ENCODE measurements around the gene SIPA1L3. TPM values are rescaled to one million over a fixed set of nuclear protein-coding genes. Genes with fewer than 3 reads are reported as not detected.
A peak's percentile ranks its signal among the peaks of the same experiment; 100 is the strongest.
"Not testable (repeated sequence)": the region's sequence is repeated elsewhere in the genome, so short reads cannot be mapped to it uniquely, and the experiment has no call there.

SIPA1L3 gene
- total RNA-seq, 2 experiments from 2014 or later: 15.5 to 17.7 TPM

GRCh38 chr19:38223119-38223523 is 316.1 kb downstream of the SIPA1L3 start:
- Mint-ChIP-seq H3K27me3 (peaks cover 90% of the 10 kb centered on the region), H3K27ac (no peak overlapping the region), H3K36me3 (ENCODE audit: low read depth) (no peaks in the 10 kb centered on the region), H3K9me3 (no peaks in the 10 kb centered on the region), H3K4me3 (peak overlapping the region; percentile 6), H3K4me1 (ENCODE audit: low read depth) (peaks cover 22% of the 10 kb centered on the region)
- no peak overlapping the region for H3K4me3 ChIP-seq (ENCODE audit: low read length)
- no peaks in the 10 kb centered on the region for H3K36me3 ChIP-seq (ENCODE audit: insufficient read depth, low read length)
- ATAC-seq (ENCODE audit: poor library complexity): no peak
- H3K4me1 ChIP-seq (ENCODE audit: insufficient read depth, low read length): peaks cover 18% of the 10 kb centered on the region
- ChIA-PET CTCF (no interaction called here), POLR2A (no interaction called here)
- no peak for TF ChIP-seq CTCF (IDR thresholded peaks at IDR 0.05)
- no peak overlapping the region for H3K27ac ChIP-seq (ENCODE audit: low read depth in 1 of 2, low read length in 2 of 2)
- no peak for DNase-seq
- H3K9me3 ChIP-seq (ENCODE audit: control insufficient read depth in 1 of 2, insufficient read depth in 1 of 2, low read length in 2 of 2): peaks cover 0 to 11% of the 10 kb centered on the region in 2 experiments
- peaks cover 66 to 76% of the 10 kb centered on the region in 2 experiments for H3K27me3 ChIP-seq (ENCODE audit: control insufficient read depth in 1 of 2, insufficient read depth in 2 of 2, low read length in 2 of 2)
- intact Hi-C loops (cut with DNase I, micrococcal nuclease): no loop called here

- no peaks in the 10 kb centered on the region for H3K9me3 Mint-ChIP-seq
- Histone ChIP-seq H3K27ac (ENCODE audit: low read depth in 1 of 2, low read length in 2 of 2) (no peak overlapping the region), H3K4me3 (ENCODE audit: low read length) (no peak overlapping the region)
These were observed 316.6 kb downstream of the SIPA1L3 start for GRCh38 chr19:38223617-38224013.

GRCh38 chr19:38224014-38224862 is 317.2 kb downstream of the SIPA1L3 start, which contains the start of gene DPF1:
DPF1 (minus strand) TSS chr19:38224222; CDS start chr19:38224142, 80 bp downstream.
- Histone ChIP-seq H3K4me3 (ENCODE audit: low read length) (no peak within 1 kb of the TSS), H3K27me3 (ENCODE audit: control insufficient read depth in 1 of 2, insufficient read depth in 2 of 2, low read length in 2 of 2) (peaks cover 66 to 73% of the 10 kb centered on the region in 2 experiments), H3K36me3 (ENCODE audit: insufficient read depth, low read length) (no peaks in the 10 kb centered on the region), H3K9me3 (ENCODE audit: control insufficient read depth in 1 of 2, insufficient read depth in 1 of 2, low read length in 2 of 2) (peaks cover 0 to 16% of the 10 kb centered on the region in 2 experiments), H3K4me1 (ENCODE audit: insufficient read depth, low read length) (peaks cover 27% of the 10 kb centered on the region), H3K27ac (ENCODE audit: low read depth in 1 of 2, low read length in 2 of 2) (no peak within 1 kb of the TSS)
- Mint-ChIP-seq H3K27ac (no peak within 1 kb of the TSS), H3K4me3 (peak within 1 kb of the TSS; percentile 59), H3K27me3 (peaks cover 85% of the 10 kb centered on the region), H3K9me3 (no peaks in the 10 kb centered on the region), H3K4me1 (ENCODE audit: low read depth) (peaks cover 22% of the 10 kb centered on the region), H3K36me3 (ENCODE audit: low read depth) (no peaks in the 10 kb centered on the region)
- ATAC-seq (ENCODE audit: poor library complexity) (peak; percentile 72), DNase-seq (peak in 7 of 14 experiments; percentile 18 to 66 (median 38))
- intact Hi-C loops (cut with DNase I, micrococcal nuclease): no loop called here
- TF ChIP-seq CTCF (IDR thresholded peaks at IDR 0.05): no peak
- POLR2A ChIA-PET: no interaction called here
- CTCF ChIA-PET: interaction anchor here (1.2 kb wide), 1 partner anchor 323 kb away, joined by 7 read pairs; no protein-coding TSS in a partner anchor

More at GRCh38 chr19:38223617-38224013, 316.6 kb downstream of the SIPA1L3 start:
- ChIA-PET CTCF (no interaction called here), POLR2A (no interaction called here)
- peaks cover 22% of the 10 kb centered on the region for H3K4me1 Mint-ChIP-seq (ENCODE audit: low read depth)
- H3K36me3 ChIP-seq (ENCODE audit: insufficient read depth, low read length): no peaks in the 10 kb centered on the region
- H3K27me3 Mint-ChIP-seq: peaks cover 87% of the 10 kb centered on the region
- no peak for ATAC-seq (ENCODE audit: poor library complexity)
- no peak for TF ChIP-seq CTCF (IDR thresholded peaks at IDR 0.05)
- H3K4me3 Mint-ChIP-seq: peak overlapping the region; percentile 6
- intact Hi-C loops (cut with DNase I, micrococcal nuclease): no loop called here
- no peak overlapping the region for H3K27ac Mint-ChIP-seq
- peaks cover 64 to 73% of the 10 kb centered on the region in 2 experiments for H3K27me3 ChIP-seq (ENCODE audit: control insufficient read depth in 1 of 2, insufficient read depth in 2 of 2, low read length in 2 of 2)
- DNase-seq: no peak
- H3K36me3 Mint-ChIP-seq (ENCODE audit: low read depth): no peaks in the 10 kb centered on the region
- H3K4me1 ChIP-seq (ENCODE audit: insufficient read depth, low read length): peaks cover 21% of the 10 kb centered on the region
- peaks cover 0 to 13% of the 10 kb centered on the region in 2 experiments for H3K9me3 ChIP-seq (ENCODE audit: control insufficient read depth in 1 of 2, insufficient read depth in 1 of 2, low read length in 2 of 2)

GRCh38 chr19:38224863-38225218 is 317.8 kb downstream of the SIPA1L3 start:
- DNase-seq; H3K4me3 ChIP-seq (ENCODE audit: low read length); POLR2A ChIA-PET; H3K27ac ChIP-seq (ENCODE audit: low read depth in 1 of 2, low read length in 2 of 2); H3K27ac Mint-ChIP-seq; ATAC-seq (ENCODE audit: poor library complexity); H3K9me3 Mint-ChIP-seq; H3K36me3 ChIP-seq (ENCODE audit: insufficient read depth, low read length); H3K36me3 Mint-ChIP-seq (ENCODE audit: low read depth): not testable (repeated sequence)
- Histone ChIP-seq H3K4me1 (ENCODE audit: insufficient read depth, low read length) (peaks cover 31% of the 10 kb centered on the region), H3K9me3 (ENCODE audit: control insufficient read depth in 1 of 2, insufficient read depth in 1 of 2, low read length in 2 of 2) (peaks cover 0 to 16% of the 10 kb centered on the region in 2 experiments), H3K27me3 (ENCODE audit: control insufficient read depth in 1 of 2, insufficient read depth in 2 of 2, low read length in 2 of 2) (peaks cover 66 to 75% of the 10 kb centered on the region in 2 experiments)
- intact Hi-C loops (cut with DNase I, micrococcal nuclease): loop anchor here in 1 of 2 experiments (5.0 kb wide), 1 partner anchor 318 kb away; the partner anchor contains the start of genes SIPA1L3 and WDR87
- peak overlapping the region; percentile 59 for H3K4me3 Mint-ChIP-seq
- peaks cover 24% of the 10 kb centered on the region for H3K4me1 Mint-ChIP-seq (ENCODE audit: low read depth)
- CTCF ChIA-PET: interaction anchor here (1.2 kb wide), 1 partner anchor 323 kb away, joined by 7 read pairs; no protein-coding TSS in a partner anchor
- H3K27me3 Mint-ChIP-seq: peaks cover 81% of the 10 kb centered on the region
